HepG2 (cell line): ENCODE measurements around the gene PAPPA. TPM values are rescaled to one million over a fixed set of nuclear protein-coding genes. Genes with fewer than 3 reads are reported as not detected.

ENCODE experiments used
- ATAC-seq: fragments of 200-7000 bp; cut with Tn5 transposase; 3 replicates; pipeline ENCODE4 v1.9.1; 2020; ENCODE audit warnings: mild to moderate bottlenecking, moderate library complexity
- BruUV-seq: library from RNA; stranded (reverse); fragments of 400-500 nt; replicated peaks from 2 replicates; lab custom pipeline; 2021; lab: Mats Ljungman, UMichigan
- CTCF ChIA-PET: fragments of 300-600 bp; formaldehyde crosslinking; extraction: SDS; loops from one replicate; lab custom pipeline; 2021; ENCODE audit warnings: low total read pairs, inconsistent platforms, low intra/inter-chr PET ratio; lab: Yijun Ruan, JAX
- POLR2A ChIA-PET: fragments of 350-600 bp; sonication (Branson Sonifier 250); formaldehyde crosslinking; loops from one replicate; lab custom pipeline; 2020; ENCODE audit warnings: antibody characterized with exemption, inconsistent platforms; lab: Yijun Ruan, JAX
- DNase-seq: peaks from one replicate; pipeline ENCODE4 v3.0.0-alpha.2; 2015; ENCODE audit warnings: low spot score
- FAIRE-seq: peaks from 3 replicates; lab custom pipeline; 2011; peaks lifted over from hg19 to GRCh38; lab: Jason Lieb, UNC
- H2AFZ ChIP-seq: one replicate; pipeline ENCODE4 v1.6.1; 2011; ENCODE audit warnings: low read length, inconsistent platforms
- H3K27ac ChIP-seq: fragments of 300-600 bp; 3 replicates; pipeline ENCODE4 v1.8.0; 2011; ENCODE audit warnings: mixed run types, mild to moderate bottlenecking, mixed read lengths, low read length, inconsistent platforms; ENCODE audit not compliant: insufficient read depth; ENCODE audit errors: extremely low read length
- H3K27me3 ChIP-seq, 2 experiments: fragments of 200-600 bp in 1 of 2; 2 replicates in 1 of 2; 3 replicates in 1 of 2; pipeline versions ENCODE4 v1.6.0 to v1.8.0; 2011; ENCODE audit warnings: low read length in 2 of 2, mild to moderate bottlenecking in 2 of 2, moderate library complexity in 2 of 2, inconsistent platforms in 1 of 2; ENCODE audit not compliant: insufficient read depth in 2 of 2, control insufficient read depth in 1 of 2
- H3K36me3 ChIP-seq, 2 experiments: fragments of 200-600 bp in 1 of 2; replicated peaks in 1 of 2; 2 replicates in 1 of 2; 3 replicates in 1 of 2; pipeline versions ENCODE4 v1.5.1 to v1.8.0; 2011; ENCODE audit warnings: low read length in 2 of 2, inconsistent platforms in 1 of 2; ENCODE audit not compliant: insufficient read depth in 2 of 2, control insufficient read depth in 1 of 2
- H3K4me1 ChIP-seq: 2 replicates; pipeline ENCODE4 v1.5.1; 2012; ENCODE audit warnings: low read length, inconsistent platforms; ENCODE audit not compliant: insufficient read depth
- H3K4me2 ChIP-seq: 2 replicates; pipeline ENCODE4 v1.6.0; 2011; ENCODE audit warnings: low read depth, low read length, inconsistent platforms
- H3K4me3 ChIP-seq, 3 experiments: fragments of 200-600 bp in 1 of 3; sonication (generic), shearing (Covaris generic) in 1 of 3; replicated peaks in 1 of 3; 2 replicates each; pipeline ENCODE4 v1.5.1; 2011 to 2016; ENCODE audit warnings: low read length in 3 of 3, inconsistent platforms in 2 of 3, low read depth in 2 of 3, mild to moderate bottlenecking in 2 of 3, control low read depth in 1 of 3, mixed read lengths in 1 of 3; ENCODE audit not compliant: insufficient read depth in 1 of 3
- H3K79me2 ChIP-seq: one replicate; pipeline ENCODE4 v1.6.1; 2011; ENCODE audit warnings: low read length, inconsistent platforms; ENCODE audit not compliant: insufficient read depth
- H3K9ac ChIP-seq: 2 replicates; pipeline ENCODE4 v1.6.0; 2011; ENCODE audit warnings: mild to moderate bottlenecking, low read depth, low read length, inconsistent platforms; ENCODE audit not compliant: insufficient read depth
- H3K9me3 ChIP-seq: 2 replicates; pipeline ENCODE4 v1.5.1; 2012; ENCODE audit warnings: mild to moderate bottlenecking, low read length
- H4K20me1 ChIP-seq: 2 replicates; pipeline ENCODE4 v1.6.0; 2011; ENCODE audit warnings: inconsistent platforms, mild to moderate bottlenecking, low read length, moderate library complexity; ENCODE audit not compliant: insufficient read depth
- AFF4 ChIP-seq: sonication (generic); formaldehyde crosslinking; IDR thresholded peaks from 2 replicates; pipeline ENCODE4 v1.4.0; 2020; ENCODE audit warnings: missing genetic modification reagents
- ERF ChIP-seq: IDR thresholded peaks from 2 replicates; pipeline ENCODE4 v1.6.1; 2018; ENCODE audit warnings: missing biosample characterization, missing genetic modification reagents
- NFE2L2 ChIP-seq: fragments of 150-350 bp; IDR thresholded peaks from 2 replicates; pipeline ENCODE4 v1.6.1; 2014; ENCODE audit warnings: low read length
- RORA ChIP-seq: sonication (generic); formaldehyde crosslinking; IDR thresholded peaks from 2 replicates; pipeline ENCODE4 v1.5.0; 2020; ENCODE audit warnings: mild to moderate bottlenecking, missing genetic modification reagents, moderate library complexity
- WGBS: methylation state at CpG from one replicate; pipeline ENCODE4 v1.1.6; 2017; ENCODE audit warnings: low lambda C conversion rate; 5-methylcytosine and 5-hydroxymethylcytosine counted together
- in situ Hi-C: cut with HindIII; loops from 2 replicates; pipeline ENCODE4 v1.10.0; 2017; ENCODE audit warnings: low pct_unique_long_range_greater_than_20kb; ENCODE audit not compliant: extremely low pct_ligation_motif_present
- intact Hi-C: fragments of 100-400 bp; cut with micrococcal nuclease; formaldehyde crosslinking; loops from one replicate; pipeline ENCODE4 v1.10.0; 2022; ENCODE audit not compliant: unreplicated experiment
- polyA plus RNA-seq, 8 experiments: library from polyadenylated mRNA; depleted of rRNA in 3 of 8; stranded (reverse) in 7 of 8; unstranded in 1 of 8; fragments of >200 nt; fragmentation: Illumina TruSeq in 4 of 8; extraction: Trizol in 4 of 8; gene quantifications; 2 replicates each; pipeline versions ENCODE4 v1.2.1 to v1.2.3, GENCODE V29; 2011 to 2016; ENCODE audit warnings: low read depth in 4 of 8, missing spikeins in 1 of 8, mixed read lengths in 1 of 8; ENCODE audit not compliant: insufficient read depth in 1 of 8
- total RNA-seq, 5 experiments: library from RNA; depleted of rRNA; stranded (reverse); fragments of >200 nt; fragmentation: Illumina TruSeq; extraction: Trizol; gene quantifications; 2 replicates each; pipeline ENCODE4 v1.2.3, GENCODE V29; 2016; ENCODE audit warnings: low read depth in 1 of 5
- TF ChIP-seq, protein P1 (sequence below): fragments of 450-650 bp; IDR thresholded peaks from 2 replicates; pipeline ENCODE4 v1.6.1; 2016

Gene PAPPA
- total and polyA plus RNA-seq, 2 of the 13 experiments (the other 11 are each of a cell fraction or from before 2014, with no cell fraction given) = 0.09 to 0.11 TPM

GRCh38 chr9:116207371-116208111 is 54.0 kb downstream of the PAPPA start (continued):
- TF ChIP-seq AFF4 (CRISPR knock-in tag) (no peak), NFE2L2 (no peak)
- TF ChIP-seq, all 625 proteins: peak for 0

DNA sequence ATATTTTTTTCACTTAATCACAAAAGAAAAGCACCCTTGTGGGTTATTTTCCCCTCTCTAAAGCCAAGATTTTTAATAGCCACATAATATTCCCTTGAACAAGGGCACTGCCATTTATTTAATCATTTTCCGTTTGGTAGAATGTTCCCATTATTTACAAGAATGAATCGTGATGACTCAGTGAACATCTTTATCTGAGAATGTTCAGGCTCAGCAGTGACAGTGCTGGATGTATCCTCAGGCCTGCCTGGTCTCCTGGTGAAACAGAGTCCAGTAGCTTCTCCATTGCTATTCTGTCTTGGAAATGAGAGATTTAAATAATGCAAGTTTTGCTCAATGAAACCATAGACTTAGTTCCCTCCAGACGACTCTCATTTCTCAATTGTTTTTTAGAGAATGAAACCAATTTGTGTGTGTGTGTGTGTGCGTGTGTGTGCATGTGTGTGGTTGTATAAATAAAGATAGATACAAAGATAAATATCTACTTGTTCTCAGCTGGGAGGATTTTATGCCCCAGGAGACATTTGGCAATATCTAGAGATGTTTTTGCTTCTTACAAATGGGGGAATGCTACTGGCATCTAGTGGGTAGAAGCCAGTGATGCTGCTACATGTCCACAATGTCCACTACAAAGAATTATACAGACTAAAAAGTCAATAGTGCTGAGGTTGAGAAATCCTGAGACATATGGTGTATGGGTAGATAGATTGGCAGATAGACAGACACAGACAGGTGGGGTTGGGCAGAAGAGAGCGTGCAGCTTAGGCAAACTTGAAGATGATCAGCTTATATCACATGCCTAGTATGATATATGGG is 55.0 kb downstream of the PAPPA start:
- CTCF ChIA-PET = no interaction called here
- FAIRE-seq (no peak), ATAC-seq (no peak), DNase-seq (no peak)
- no peak overlapping the region for H3K9ac ChIP-seq
- H3K4me1 ChIP-seq = peaks cover 14% of the 10 kb centered on the region
- intact Hi-C loops = no loop called here
- H4K20me1 ChIP-seq = no peaks in the 10 kb centered on the region
- H3K27ac ChIP-seq = no peak overlapping the region
- no TSS peak for BruUV-seq
- 26% methylated on average over 5 of the region's 5 CpGs for WGBS
- TF ChIP-seq, protein P1, sequence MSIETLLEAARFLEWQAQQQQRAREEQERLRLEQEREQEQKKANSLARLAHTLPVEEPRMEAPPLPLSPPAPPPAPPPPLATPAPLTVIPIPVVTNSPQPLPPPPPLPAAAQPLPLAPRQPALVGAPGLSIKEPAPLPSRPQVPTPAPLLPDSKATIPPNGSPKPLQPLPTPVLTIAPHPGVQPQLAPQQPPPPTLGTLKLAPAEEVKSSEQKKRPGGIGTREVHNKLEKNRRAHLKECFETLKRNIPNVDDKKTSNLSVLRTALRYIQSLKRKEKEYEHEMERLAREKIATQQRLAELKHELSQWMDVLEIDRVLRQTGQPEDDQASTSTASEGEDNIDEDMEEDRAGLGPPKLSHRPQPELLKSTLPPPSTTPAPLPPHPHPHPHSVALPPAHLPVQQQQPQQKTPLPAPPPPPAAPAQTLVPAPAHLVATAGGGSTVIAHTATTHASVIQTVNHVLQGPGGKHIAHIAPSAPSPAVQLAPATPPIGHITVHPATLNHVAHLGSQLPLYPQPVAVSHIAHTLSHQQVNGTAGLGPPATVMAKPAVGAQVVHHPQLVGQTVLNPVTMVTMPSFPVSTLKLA = no peak
- no peak for TF ChIP-seq ERF (CRISPR knock-in tag)
- TF ChIP-seq RORA (CRISPR knock-in tag) = no peak
- H3K4me2 ChIP-seq = no peak overlapping the region
- H3K27me3 ChIP-seq = no peaks in the 10 kb centered on the region
- no peak overlapping the region for H2AFZ ChIP-seq
- H3K79me2 ChIP-seq = no peaks in the 10 kb centered on the region
- no peaks in the 10 kb centered on the region for H3K36me3 ChIP-seq
- H3K4me3 ChIP-seq = no peak overlapping the region
- in situ Hi-C loops = no loop called here
- POLR2A ChIA-PET = no interaction called here
- H3K9me3 ChIP-seq = no peaks in the 10 kb centered on the region
